PC-3 (cell line): Measurements from ENCODE around the gene BABAM1. TPM values are rescaled to one million over a fixed set of nuclear protein-coding genes. Genes with fewer than 3 reads are reported as not detected.
A peak's percentile ranks its signal among the peaks of the same experiment; 100 is the strongest.

Experiments
- ATAC-seq: fragments of 200-7000 bp; cut with Tn5 transposase; 2 replicates; pipeline ENCODE4 v1.9.1; 2020; ENCODE audit warnings: mild to moderate bottlenecking, moderate library complexity
- BruUV-seq: library from RNA; stranded (reverse); fragments of 400-500 nt; replicated peaks from 2 replicates; lab custom pipeline; 2021; lab: Mats Ljungman, UMichigan
- CTCF ChIA-PET: fragments of 300-600 bp; sonication (Branson Sonifier 250); formaldehyde crosslinking; loops from one replicate; lab custom pipeline; 2022; ENCODE audit warnings: antibody characterized with exemption; lab: Charles Lee
- POLR2A ChIA-PET: fragments of 300-600 bp; sonication (Branson Sonifier 250); formaldehyde crosslinking; loops from one replicate; lab custom pipeline; 2022; ENCODE audit warnings: antibody characterized with exemption; ENCODE audit not compliant: unreplicated experiment; lab: Charles Lee
- DNase-seq: peaks from one replicate; pipeline ENCODE4 v3.0.0-alpha.2; 2015
- H2AFZ ChIP-seq: fragments of 300-600 bp; sonication (generic); 2 replicates; pipeline ENCODE4 v1.6.0; 2016; ENCODE audit warnings: antibody characterized with exemption, low read length
- H3F3A ChIP-seq: fragments of 300-600 bp; sonication (generic); one replicate; pipeline ENCODE4 v1.6.0; 2017; ENCODE audit warnings: antibody characterized with exemption, low read length, control low read depth, mild to moderate bottlenecking; ENCODE audit not compliant: unreplicated experiment
- H3K27ac ChIP-seq: fragments of 300-600 bp; sonication (generic); 2 replicates; pipeline ENCODE4 v1.5.1; 2016; ENCODE audit warnings: mild to moderate bottlenecking, low read length
- H3K27me3 ChIP-seq: fragments of 300-600 bp; sonication (generic); 2 replicates; pipeline ENCODE4 v1.6.1; 2016; ENCODE audit warnings: low read length, mixed read lengths
- H3K36me3 ChIP-seq: fragments of 300-600 bp; sonication (generic); 2 replicates; pipeline ENCODE4 v1.6.1; 2016; ENCODE audit warnings: low read depth, mixed run types, low read length, mixed read lengths
- H3K4me1 ChIP-seq: fragments of 300-600 bp; sonication (generic); 2 replicates; pipeline ENCODE4 v1.5.1; 2016; ENCODE audit warnings: low read length; ENCODE audit not compliant: insufficient read depth
- H3K4me2 ChIP-seq: fragments of 300-600 bp; sonication (generic); 2 replicates; pipeline ENCODE4 v1.6.0; 2016; ENCODE audit warnings: low read length
- H3K4me3 ChIP-seq: fragments of 300-600 bp; sonication (generic); 2 replicates; pipeline ENCODE4 v1.5.1; 2016; ENCODE audit warnings: mild to moderate bottlenecking, low read length, mixed read lengths
- H3K79me2 ChIP-seq: fragments of 300-600 bp; sonication (generic); 2 replicates; pipeline ENCODE4 v1.6.1; 2017; ENCODE audit warnings: low read length, mixed read lengths
- H3K9ac ChIP-seq: fragments of 300-600 bp; sonication (generic); 2 replicates; pipeline ENCODE4 v1.6.0; 2016; ENCODE audit warnings: mild to moderate bottlenecking, low read length
- H3K9me2 ChIP-seq: fragments of 300-600 bp; sonication (generic); replicated peaks from 2 replicates; pipeline ENCODE4 v1.6.1; 2016; ENCODE audit warnings: mixed run types, low read length, mixed read lengths
- H3K9me3 ChIP-seq: fragments of 300-600 bp; sonication (generic); 2 replicates; pipeline ENCODE4 v1.6.1; 2016; ENCODE audit warnings: low read length, mixed read lengths
- H4K20me1 ChIP-seq: fragments of 300-600 bp; sonication (generic); 2 replicates; pipeline ENCODE4 v1.6.1; 2016; ENCODE audit warnings: low read length, mixed read lengths
- CTCF ChIP-seq: fragments of 300-600 bp; sonication (generic); conservative IDR thresholded peaks from 2 replicates; pipeline ENCODE4 v1.5.1; 2017; ENCODE audit warnings: antibody characterized with exemption, low read depth, mild to moderate bottlenecking, low read length
- EZH2 ChIP-seq: fragments of 300-600 bp; sonication (generic); IDR thresholded peaks from one replicate; pipeline ENCODE4 v1.6.1; 2017; ENCODE audit warnings: antibody characterized with exemption, mild to moderate bottlenecking, low read length; ENCODE audit not compliant: unreplicated experiment
- EZH2phosphoT487 ChIP-seq: fragments of 300-600 bp; sonication (generic); IDR thresholded peaks from 2 replicates; pipeline ENCODE4 v1.6.1; 2018; ENCODE audit warnings: mild to moderate bottlenecking, antibody characterized with exemption, low read length, borderline replicate concordance
- intact Hi-C: fragments of 100-400 bp; cut with micrococcal nuclease; formaldehyde crosslinking; loops from 2 replicates; pipeline ENCODE4 v1.9.0; 2023
- total RNA-seq: library from RNA; depleted of rRNA; stranded (reverse); fragments of >200 nt; gene quantifications from 2 replicates; pipeline ENCODE4 v1.2.3, GENCODE V29; 2014

Gene BABAM1
- total RNA-seq, 1 experiment from 2014 or later: 196 TPM

DNA sequence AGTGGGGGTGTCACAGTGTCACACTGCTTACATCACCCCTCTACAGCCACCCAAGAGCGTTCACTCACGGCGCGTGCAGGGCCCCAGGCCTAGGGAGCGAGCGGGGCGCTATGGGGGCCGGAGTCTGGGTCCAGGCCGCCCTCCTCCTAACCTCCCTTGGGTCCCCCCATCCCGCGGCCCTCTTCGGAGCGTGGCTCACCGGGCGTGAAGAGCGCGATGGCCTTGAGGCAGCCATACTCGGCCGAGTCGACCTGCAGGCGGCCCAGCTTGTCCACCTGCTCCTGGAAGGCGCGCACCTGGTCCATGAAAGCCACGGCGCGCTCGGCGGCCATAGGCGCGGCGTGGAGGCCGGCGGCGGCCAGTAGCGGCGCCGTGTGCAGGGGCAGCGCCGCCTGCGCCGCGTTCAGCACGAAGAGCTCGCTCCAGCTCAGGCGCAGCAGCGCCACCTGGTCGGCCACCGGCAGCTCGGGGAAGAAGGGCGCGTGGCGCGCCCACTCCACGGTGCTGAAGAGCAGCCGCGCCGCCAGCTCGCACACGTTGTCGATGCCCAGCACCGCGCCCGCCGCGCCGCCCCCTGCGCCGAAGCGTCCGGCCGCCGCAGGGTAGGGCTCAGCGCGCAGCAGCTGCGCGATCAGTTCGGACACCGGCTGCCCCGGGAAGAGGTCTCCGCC is 31.8 kb upstream of the BABAM1 start:
- H3K79me2 ChIP-seq: peaks cover 35% of the 10 kb centered on the region
- peak overlapping the region; percentile 37 for H3K9ac ChIP-seq
- no peaks in the 10 kb centered on the region for H4K20me1 ChIP-seq
- H3K4me1 ChIP-seq: no peaks in the 10 kb centered on the region; the same call in 1 of the 2 replicates
- ChIA-PET POLR2A (no interaction called here), CTCF (interaction anchor here (0.6 kb wide), 1 partner anchor 9 kb away, joined by 5 read pairs; no protein-coding TSS in a partner anchor)
- peak overlapping the region; percentile 66 for H3K4me2 ChIP-seq
- BruUV-seq: no TSS peak
- H3K36me3 ChIP-seq: peaks cover 24% of the 10 kb centered on the region; the same call in 1 of the 2 replicates
- intact Hi-C loops: no loop called here
- no peaks in the 10 kb centered on the region for H3K9me3 ChIP-seq
- DNase-seq (no peak), ATAC-seq (peak; percentile 74)
- no peaks in the 10 kb centered on the region for H3K9me2 ChIP-seq
- H3F3A ChIP-seq: no peaks in the 10 kb centered on the region
- no peak overlapping the region for H3K27ac ChIP-seq
- H2AFZ ChIP-seq: 0 out of 2 replicates have a peak overlapping the region, but pooled peaks have one; percentile 34
- peak overlapping the region; percentile 61 for H3K4me3 ChIP-seq
- H3K27me3 ChIP-seq: no peaks in the 10 kb centered on the region
- peak; percentile 59; the same call in 1 of the 2 replicates for TF ChIP-seq EZH2phosphoT487
- TF ChIP-seq CTCF: peak; percentile 25; the same call in 1 of the 2 replicates
- TF ChIP-seq EZH2: no peak

DNA sequence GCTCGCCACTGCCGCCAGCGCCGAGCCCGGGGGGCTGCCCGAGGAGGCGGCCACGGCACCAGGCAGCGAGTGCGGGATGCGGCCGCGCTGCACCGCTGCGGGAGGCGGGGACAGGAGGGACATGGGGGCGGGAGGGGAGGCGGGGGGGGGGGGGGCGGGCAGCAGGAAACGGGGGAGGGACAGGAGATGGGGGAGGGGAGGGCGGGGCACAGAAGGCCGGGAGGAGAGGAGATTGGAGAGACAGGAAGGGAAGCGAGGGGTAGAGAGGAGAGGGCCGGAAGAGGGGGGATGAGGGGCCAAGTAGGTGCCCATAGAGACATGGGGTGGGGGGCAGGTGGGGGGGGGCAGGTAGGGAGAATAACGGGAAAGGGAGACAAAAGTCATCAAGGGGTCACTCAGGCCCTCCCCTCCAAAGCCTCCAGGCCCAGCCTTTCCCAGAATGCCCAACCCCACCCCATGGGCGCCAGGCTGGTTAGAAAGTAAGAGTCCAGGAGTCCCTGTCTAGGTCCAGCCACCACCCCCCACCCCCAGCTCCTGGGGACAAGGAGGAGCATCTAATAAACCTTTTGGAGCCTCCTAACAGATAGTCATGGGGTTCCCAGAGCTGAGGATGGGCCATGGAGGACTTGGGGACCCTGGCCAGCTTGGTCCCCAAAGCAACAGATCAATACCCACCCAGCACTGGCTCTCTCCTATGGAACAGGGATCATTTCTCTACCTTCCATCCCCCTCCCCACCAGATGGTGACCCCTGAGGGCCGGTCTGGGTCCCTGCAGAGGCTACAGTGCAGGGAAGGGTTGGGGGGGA is 31.1 kb upstream of the BABAM1 start:
- H3K4me2 ChIP-seq: peak overlapping the region; percentile 66
- H2AFZ ChIP-seq: no peak overlapping the region
- H3K27ac ChIP-seq: no peak overlapping the region
- H3K9me3 ChIP-seq: no peaks in the 10 kb centered on the region
- peak overlapping the region; percentile 61; the same call in 1 of the 2 replicates for H3K4me3 ChIP-seq
- CTCF ChIA-PET: interaction anchor here (0.6 kb wide), 2 partner anchors 8 to 45 kb away, joined by 3 to 5 read pairs; no protein-coding TSS in a partner anchor
- POLR2A ChIA-PET: no interaction called here
- H3K9ac ChIP-seq: peak overlapping the region; percentile 37; the same call in 1 of the 2 replicates
- intact Hi-C loops: no loop called here
- H3K9me2 ChIP-seq: no peaks in the 10 kb centered on the region
- no peak for TF ChIP-seq CTCF
- TF ChIP-seq EZH2: no peak
- TF ChIP-seq EZH2phosphoT487: no peak
- DNase-seq (no peak), ATAC-seq (peak; percentile 28)
- no TSS peak for BruUV-seq
- no peaks in the 10 kb centered on the region; the same call in 1 of the 2 replicates for H4K20me1 ChIP-seq
- no peaks in the 10 kb centered on the region for H3F3A ChIP-seq
- peaks cover 19% of the 10 kb centered on the region; the same call in 1 of the 2 replicates for H3K36me3 ChIP-seq
- H3K27me3 ChIP-seq: no peaks in the 10 kb centered on the region
- peaks cover 42% of the 10 kb centered on the region for H3K79me2 ChIP-seq
- no peaks in the 10 kb centered on the region; the same call in 1 of the 2 replicates for H3K4me1 ChIP-seq
